AG04450 (cell line): Measurements from ENCODE around the gene AGMO. TPM values are rescaled to one million over a fixed set of nuclear protein-coding genes. Genes with fewer than 3 reads are reported as not detected.

Experiments
- CTCF ChIA-PET: fragments of 300-600, 350-600 bp; formaldehyde crosslinking; extraction: SDS; loops from one replicate; lab custom pipeline; 2022; ENCODE audit warnings: antibody characterized with exemption, inconsistent platforms; lab: Charles Lee
- POLR2A ChIA-PET: fragments of 350-600 bp; formaldehyde crosslinking; extraction: SDS; loops from one replicate; lab custom pipeline; 2021; ENCODE audit warnings: antibody characterized with exemption, inconsistent platforms; lab: Yijun Ruan, JAX
- DNase-seq: peaks from one replicate; pipeline ENCODE4 v3.0.0-alpha.2; 2011; ENCODE audit warnings: low read depth, low spot score
- H3K27ac ChIP-seq: one replicate; pipeline ENCODE4 v1.5.1; 2012; ENCODE audit warnings: low read depth, low read length, control low read depth
- H3K27me3 ChIP-seq: one replicate; pipeline ENCODE4 v1.6.0; 2012; ENCODE audit warnings: low read length; ENCODE audit not compliant: control insufficient read depth, insufficient read depth
- H3K4me3 ChIP-seq: 2 replicates; pipeline ENCODE4 v1.5.1; 2011; ENCODE audit warnings: mild to moderate bottlenecking, low read depth, low read length, control low read depth
- H3K9me3 ChIP-seq: 2 replicates; pipeline ENCODE4 v1.5.1; 2012; ENCODE audit warnings: low read length; ENCODE audit not compliant: control insufficient read depth, insufficient read depth
- polyA plus RNA-seq: library from polyadenylated mRNA; depleted of rRNA; stranded (reverse); fragments of >200 nt; gene quantifications from 2 replicates; pipeline ENCODE4 v1.2.3, GENCODE V29; 2011
- TF ChIP-seq, protein P1 (sequence below): IDR thresholded peaks from 2 replicates; pipeline ENCODE4 v1.5.1; 2011; ENCODE audit warnings: low read depth, low read length, control low read depth, inconsistent platforms

The AGMO gene
- polyA plus RNA-seq, 1 experiment: 0.10 TPM

DNA sequence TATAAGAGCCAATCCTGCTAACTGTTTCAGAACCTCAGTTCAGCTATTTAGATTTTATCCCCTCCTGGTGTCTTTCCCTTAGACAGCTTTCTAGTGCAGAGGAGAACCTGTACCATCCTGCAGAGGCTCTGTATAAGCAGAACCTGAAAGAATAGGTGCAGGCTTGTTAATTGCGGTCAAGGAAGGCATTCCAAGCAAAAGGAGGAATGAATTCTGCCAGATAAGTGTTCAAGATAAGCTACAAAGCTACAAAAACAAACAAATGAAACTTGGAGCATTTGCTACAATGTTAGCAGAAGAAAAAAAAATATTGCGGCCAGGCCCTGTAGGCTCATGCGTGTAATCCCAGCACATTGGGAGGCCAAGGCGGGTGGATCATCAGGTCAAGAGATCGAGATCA lies 32.6 kb upstream of the AGMO start:
- DNase-seq: no peak
- Histone ChIP-seq H3K4me3 (no peak overlapping the region), H3K9me3 (peaks cover 5% of the 10 kb centered on the region), H3K27ac (no peak overlapping the region), H3K27me3 (no peaks in the 10 kb centered on the region)
- CTCF ChIA-PET: no interaction called here
- POLR2A ChIA-PET: no interaction called here
- TF ChIP-seq, protein P1, sequence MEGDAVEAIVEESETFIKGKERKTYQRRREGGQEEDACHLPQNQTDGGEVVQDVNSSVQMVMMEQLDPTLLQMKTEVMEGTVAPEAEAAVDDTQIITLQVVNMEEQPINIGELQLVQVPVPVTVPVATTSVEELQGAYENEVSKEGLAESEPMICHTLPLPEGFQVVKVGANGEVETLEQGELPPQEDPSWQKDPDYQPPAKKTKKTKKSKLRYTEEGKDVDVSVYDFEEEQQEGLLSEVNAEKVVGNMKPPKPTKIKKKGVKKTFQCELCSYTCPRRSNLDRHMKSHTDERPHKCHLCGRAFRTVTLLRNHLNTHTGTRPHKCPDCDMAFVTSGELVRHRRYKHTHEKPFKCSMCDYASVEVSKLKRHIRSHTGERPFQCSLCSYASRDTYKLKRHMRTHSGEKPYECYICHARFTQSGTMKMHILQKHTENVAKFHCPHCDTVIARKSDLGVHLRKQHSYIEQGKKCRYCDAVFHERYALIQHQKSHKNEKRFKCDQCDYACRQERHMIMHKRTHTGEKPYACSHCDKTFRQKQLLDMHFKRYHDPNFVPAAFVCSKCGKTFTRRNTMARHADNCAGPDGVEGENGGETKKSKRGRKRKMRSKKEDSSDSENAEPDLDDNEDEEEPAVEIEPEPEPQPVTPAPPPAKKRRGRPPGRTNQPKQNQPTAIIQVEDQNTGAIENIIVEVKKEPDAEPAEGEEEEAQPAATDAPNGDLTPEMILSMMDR: no peak

DNA sequence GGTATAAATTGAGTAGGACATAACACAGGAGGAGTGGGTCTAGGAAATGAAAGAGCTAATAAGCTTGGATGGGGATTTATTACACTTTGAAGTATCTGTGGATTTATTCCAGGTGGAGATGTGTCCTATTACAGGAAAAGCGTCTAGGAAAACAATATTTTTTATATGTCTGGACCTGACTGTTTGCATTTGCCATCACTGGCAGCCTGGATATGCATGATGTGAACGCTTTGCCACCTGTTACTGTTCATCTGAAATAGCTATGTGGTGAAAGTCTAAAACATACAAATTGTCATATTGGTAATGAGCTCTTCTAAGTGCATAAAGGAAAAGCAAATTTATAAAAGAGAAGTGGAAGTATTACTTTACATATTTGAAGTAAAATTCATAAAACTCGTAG lies 31.6 kb upstream of the AGMO start:
- CTCF ChIA-PET: no interaction called here
- POLR2A ChIA-PET: no interaction called here
- H3K9me3 ChIP-seq: no peaks in the 10 kb centered on the region

DNA sequence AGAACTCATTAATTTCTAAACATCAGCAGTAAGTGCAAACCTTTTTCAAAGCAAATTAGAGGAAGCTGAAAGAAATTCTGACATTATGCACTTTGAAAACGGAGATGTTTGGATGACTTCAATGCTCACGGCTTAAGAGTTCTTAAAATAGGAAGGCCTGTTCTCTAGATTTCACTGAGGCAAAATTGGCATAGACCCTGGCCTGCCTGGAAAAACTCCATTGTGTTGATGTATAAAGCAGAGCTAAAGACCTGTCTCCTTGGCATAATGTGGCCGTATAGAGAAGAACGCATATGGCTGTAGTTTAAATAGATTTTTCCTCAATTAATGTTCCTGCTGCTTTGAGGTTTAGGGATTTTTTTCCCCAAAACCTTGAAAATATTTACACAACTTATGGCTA lies 24.5 kb upstream of the AGMO start:
- H3K9me3 ChIP-seq: peaks cover 3% of the 10 kb centered on the region; the same call in 1 of the 2 replicates
- CTCF ChIA-PET: no interaction called here
- POLR2A ChIA-PET: no interaction called here
- TF ChIP-seq, protein P1: no peak
- no peak overlapping the region for H3K27ac ChIP-seq
- no peaks in the 10 kb centered on the region for H3K27me3 ChIP-seq
- no peak for DNase-seq
- no peak overlapping the region for H3K4me3 ChIP-seq

More for the DNA sequence above, 31.6 kb upstream of the AGMO start:
- TF ChIP-seq, protein P1: no peak
- Histone ChIP-seq H3K27me3 (no peaks in the 10 kb centered on the region), H3K4me3 (no peak overlapping the region), H3K27ac (no peak overlapping the region)
- no peak for DNase-seq

DNA sequence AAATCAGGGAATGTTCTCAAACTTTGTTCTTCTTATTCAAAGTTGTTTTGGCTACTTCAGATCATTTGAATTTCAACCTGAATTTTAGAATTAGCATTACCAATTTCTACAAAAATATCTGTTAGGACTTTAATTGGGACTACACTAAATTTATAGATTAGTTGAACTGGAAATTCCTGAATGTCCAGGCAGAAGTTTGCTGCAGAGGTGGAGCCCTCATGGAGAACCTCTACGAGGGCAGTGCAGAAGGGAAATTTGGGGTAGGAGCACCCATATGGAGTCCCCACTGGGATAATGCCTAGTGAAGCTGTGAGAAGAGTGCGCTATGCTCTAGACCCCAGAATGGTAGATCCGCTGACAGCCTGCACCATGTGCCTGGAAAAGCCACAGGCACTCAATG lies 22.8 kb upstream of the AGMO start:
- POLR2A ChIA-PET: no interaction called here

DNA sequence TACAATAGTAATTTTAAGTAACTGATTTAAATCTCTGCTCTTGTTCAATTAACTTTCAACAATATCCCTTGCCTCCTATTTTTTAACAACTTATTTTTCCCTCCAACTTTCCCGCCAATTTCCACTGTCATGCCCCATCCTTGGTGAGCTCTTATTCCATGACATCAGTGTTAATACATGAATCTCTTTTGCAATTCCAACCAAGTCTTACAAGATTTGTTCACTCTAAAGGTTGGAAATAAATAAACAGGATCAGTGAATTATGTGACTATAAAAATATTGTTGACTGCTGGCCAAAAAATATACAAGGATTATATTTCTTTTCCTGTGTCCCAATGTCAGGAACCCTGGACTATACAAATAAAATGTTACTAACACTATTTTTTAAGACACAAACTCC lies 21.0 kb upstream of the AGMO start:
- Histone ChIP-seq H3K27me3 (no peaks in the 10 kb centered on the region), H3K4me3 (no peak overlapping the region), H3K9me3 (peaks cover 3% of the 10 kb centered on the region; the same call in 1 of the 2 replicates), H3K27ac (no peak overlapping the region)
- no peak for DNase-seq
- POLR2A ChIA-PET: no interaction called here
- TF ChIP-seq, protein P1: no peak
- CTCF ChIA-PET: no interaction called here

More for the DNA sequence above, 22.8 kb upstream of the AGMO start:
- CTCF ChIA-PET: no interaction called here
- Histone ChIP-seq H3K4me3 (no peak overlapping the region), H3K27me3 (no peaks in the 10 kb centered on the region), H3K27ac (no peak overlapping the region), H3K9me3 (peaks cover 3% of the 10 kb centered on the region; the same call in 1 of the 2 replicates)
- DNase-seq: no peak
- TF ChIP-seq, protein P1: no peak
